ENCODE measurements around the gene GRK5. TPM values are rescaled to one million over a fixed set of nuclear protein-coding genes. Genes with fewer than 3 reads are reported as not detected.

GRK5 gene
- total and polyA plus RNA-seq, 2 donors from 2014 or later, result 7.3 to 18.7 TPM

- H3K27me3 ChIP-seq (ENCODE audit: control insufficient read depth, insufficient read depth, low read length), result no peaks in the 10 kb centered on the region
- H3K27ac ChIP-seq (ENCODE audit: low read depth in 2 of 2, low read length in 2 of 2), result no peak overlapping the region
- H3K9me3 ChIP-seq (ENCODE audit: control insufficient read depth in 2 of 3, insufficient read depth in 1 of 3, low read length in 3 of 3), result no peaks in the 10 kb centered on the region
- DNase-seq (no peak), FAIRE-seq (no peak)
- H3K9ac ChIP-seq (ENCODE audit: low read length in 3 of 3), result no peak overlapping the region
- TF ChIP-seq, protein P1, sequence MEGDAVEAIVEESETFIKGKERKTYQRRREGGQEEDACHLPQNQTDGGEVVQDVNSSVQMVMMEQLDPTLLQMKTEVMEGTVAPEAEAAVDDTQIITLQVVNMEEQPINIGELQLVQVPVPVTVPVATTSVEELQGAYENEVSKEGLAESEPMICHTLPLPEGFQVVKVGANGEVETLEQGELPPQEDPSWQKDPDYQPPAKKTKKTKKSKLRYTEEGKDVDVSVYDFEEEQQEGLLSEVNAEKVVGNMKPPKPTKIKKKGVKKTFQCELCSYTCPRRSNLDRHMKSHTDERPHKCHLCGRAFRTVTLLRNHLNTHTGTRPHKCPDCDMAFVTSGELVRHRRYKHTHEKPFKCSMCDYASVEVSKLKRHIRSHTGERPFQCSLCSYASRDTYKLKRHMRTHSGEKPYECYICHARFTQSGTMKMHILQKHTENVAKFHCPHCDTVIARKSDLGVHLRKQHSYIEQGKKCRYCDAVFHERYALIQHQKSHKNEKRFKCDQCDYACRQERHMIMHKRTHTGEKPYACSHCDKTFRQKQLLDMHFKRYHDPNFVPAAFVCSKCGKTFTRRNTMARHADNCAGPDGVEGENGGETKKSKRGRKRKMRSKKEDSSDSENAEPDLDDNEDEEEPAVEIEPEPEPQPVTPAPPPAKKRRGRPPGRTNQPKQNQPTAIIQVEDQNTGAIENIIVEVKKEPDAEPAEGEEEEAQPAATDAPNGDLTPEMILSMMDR (IDR thresholded peaks at IDR 0.05; ENCODE audit: borderline replicate concordance, extremely low read depth, insufficient read depth), result no peak
- H3K4me3 ChIP-seq (ENCODE audit: low read length in 3 of 3), result no peak overlapping the region
- no peaks in the 10 kb centered on the region for H3K4me1 ChIP-seq (ENCODE audit: control insufficient read depth in 2 of 3, insufficient read depth in 2 of 3, low read depth in 1 of 3, low read length in 3 of 3)
- intact Hi-C loops (cut with DNase I), result no loop called here
- H3K36me3 ChIP-seq (ENCODE audit: control insufficient read depth in 2 of 3, insufficient read depth in 3 of 3, low read length in 3 of 3), result no peaks in the 10 kb centered on the region
These were observed 160.6 kb downstream of the GRK5 start for GRCh38 chr10:119367841-119368549.

DNA sequence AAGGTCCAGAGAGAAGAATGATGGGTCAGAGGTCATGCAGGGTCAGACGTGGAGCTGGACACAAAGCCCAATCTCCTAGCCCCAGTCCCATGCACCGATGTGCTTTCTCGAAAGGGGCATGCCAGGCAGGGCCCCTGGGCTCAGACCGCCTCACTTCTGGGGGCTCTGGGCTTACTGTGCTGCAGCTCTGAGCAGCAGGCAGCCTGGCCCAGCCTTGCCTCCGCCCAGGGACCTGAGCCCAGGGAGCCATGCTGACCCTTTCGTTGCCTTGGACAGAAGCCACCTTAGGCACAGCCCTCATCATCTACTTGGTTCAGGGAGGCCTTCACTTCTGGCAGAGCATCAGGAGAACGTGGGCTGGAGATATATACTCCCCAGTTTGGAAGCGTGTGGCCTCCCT, 161.2 kb downstream of the GRK5 start:
- DNase-seq (no peak), FAIRE-seq (no peak)
- H3K36me3 ChIP-seq (ENCODE audit: control insufficient read depth in 2 of 3, insufficient read depth in 3 of 3, low read length in 3 of 3), result no peaks in the 10 kb centered on the region
- intact Hi-C loops (cut with DNase I), result no loop called here
- TF ChIP-seq, protein P1 (IDR thresholded peaks at IDR 0.05; ENCODE audit: borderline replicate concordance, extremely low read depth, insufficient read depth), result no peak
- no peaks in the 10 kb centered on the region for H3K9me3 ChIP-seq (ENCODE audit: control insufficient read depth in 2 of 3, insufficient read depth in 1 of 3, low read length in 3 of 3)
- no peak overlapping the region for H3K27ac ChIP-seq (ENCODE audit: low read depth in 2 of 2, low read length in 2 of 2)
- H3K9ac ChIP-seq (ENCODE audit: low read length in 3 of 3), result peak overlapping the region in 1 of 3 donors; percentile 22
- H3K27me3 ChIP-seq (ENCODE audit: control insufficient read depth, insufficient read depth, low read length), result no peaks in the 10 kb centered on the region
- no peak overlapping the region for H3K4me3 ChIP-seq (ENCODE audit: low read length in 3 of 3)
- H3K4me1 ChIP-seq (ENCODE audit: control insufficient read depth in 2 of 3, insufficient read depth in 2 of 3, low read depth in 1 of 3, low read length in 3 of 3), result no peaks in the 10 kb centered on the region

- FAIRE-seq (no peak), DNase-seq (peak in 3 of 5 donors; percentile 56 to 69 (median 64))
- TF ChIP-seq, protein P1 (IDR thresholded peaks at IDR 0.05; ENCODE audit: borderline replicate concordance, extremely low read depth, insufficient read depth), result no peak
- intact Hi-C loops (cut with DNase I), result no loop called here
- H3K4me3 ChIP-seq (ENCODE audit: low read length in 3 of 3), result no peak overlapping the region
- no peaks in the 10 kb centered on the region for H3K27me3 ChIP-seq (ENCODE audit: control insufficient read depth, insufficient read depth, low read length)
- no peaks in the 10 kb centered on the region for H3K9me3 ChIP-seq (ENCODE audit: control insufficient read depth in 2 of 3, insufficient read depth in 1 of 3, low read length in 3 of 3)
- H3K27ac ChIP-seq (ENCODE audit: low read depth in 2 of 2, low read length in 2 of 2), result peak overlapping the region; percentile 59 to 60
- H3K9ac ChIP-seq (ENCODE audit: low read length in 3 of 3), result peak overlapping the region in 1 of 3 donors; percentile 22
- no peaks in the 10 kb centered on the region for H3K36me3 ChIP-seq (ENCODE audit: control insufficient read depth in 2 of 3, insufficient read depth in 3 of 3, low read length in 3 of 3)
- no peaks in the 10 kb centered on the region for H3K4me1 ChIP-seq (ENCODE audit: control insufficient read depth in 2 of 3, insufficient read depth in 2 of 3, low read depth in 1 of 3, low read length in 3 of 3)
These were observed 161.9 kb downstream of the GRK5 start for GRCh38 chr10:119368991-119369869.
